AG20443 (cell line): ENCODE data around the gene HSPBP1.

ENCODE experiments used
- DNase-seq: peaks from one replicate; pipeline ENCODE4 v3.0.0; 2012; ENCODE audit warnings: low spot score, mixed read lengths

HSPBP1 gene

DNA sequence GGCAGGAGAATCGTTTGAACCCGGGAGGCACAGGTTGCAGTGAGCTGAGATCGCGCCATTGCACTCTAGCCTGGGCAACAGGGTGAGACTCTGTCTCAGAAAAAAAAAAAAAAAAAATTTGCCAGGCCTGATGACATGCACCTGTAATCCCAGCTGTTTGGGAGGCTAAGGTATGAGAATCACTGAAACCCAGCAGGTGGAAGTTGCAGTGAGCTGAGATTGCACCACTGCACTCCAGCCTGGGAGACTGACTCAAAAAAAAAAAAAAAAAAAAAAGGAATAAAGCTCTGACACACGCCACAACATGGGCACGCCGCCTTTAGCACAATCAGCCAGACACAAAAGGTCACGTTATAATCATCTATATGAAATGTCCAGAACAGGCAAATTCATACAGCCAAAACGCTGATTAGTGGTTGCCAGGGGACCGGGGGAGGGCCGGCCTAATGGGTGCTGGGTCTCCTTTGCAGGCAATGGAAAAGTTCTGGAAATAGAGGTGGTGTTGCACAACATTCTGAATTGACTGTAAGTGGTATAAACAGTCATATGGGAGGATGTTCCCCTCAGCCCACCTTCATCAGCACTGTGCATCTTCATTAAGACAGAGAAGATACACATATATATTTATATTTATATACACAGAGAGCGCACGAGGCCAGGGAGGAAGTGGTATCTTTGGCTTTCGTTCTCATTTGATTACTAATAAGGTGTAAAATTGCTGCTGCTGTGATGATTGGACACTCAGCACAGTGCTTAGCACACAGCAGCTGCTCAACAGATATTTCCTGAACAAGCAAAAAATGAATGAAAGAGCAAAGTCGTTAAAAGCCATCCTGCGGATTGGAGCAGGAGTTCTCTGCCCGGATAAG is 3.8 kb downstream of the HSPBP1 start:
- DNase-seq, result no peak

GRCh38 chr19:55273978-55274707 is 5.8 kb downstream of the HSPBP1 start:
- DNase-seq, result no peak

DNA sequence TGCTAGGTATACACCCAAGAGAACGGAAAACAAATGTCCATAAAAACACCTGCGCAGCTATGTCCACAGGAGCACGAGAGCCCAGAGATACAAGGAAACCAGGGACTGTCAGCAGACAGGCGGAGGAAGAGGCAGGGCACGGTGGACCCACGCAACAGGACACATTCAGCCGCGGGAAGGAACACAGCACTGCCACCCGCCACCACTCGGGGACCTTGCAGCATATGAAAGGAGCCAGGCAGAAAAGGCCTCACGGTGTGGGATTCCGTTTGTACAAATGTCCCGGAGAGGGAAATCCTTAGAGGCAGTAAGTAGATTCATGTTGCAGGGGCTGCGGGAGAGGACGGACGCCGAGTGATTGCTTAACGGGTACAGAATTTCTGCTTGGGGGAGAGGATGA is 7.8 kb downstream of the HSPBP1 start:
- DNase-seq, result no peak

DNA sequence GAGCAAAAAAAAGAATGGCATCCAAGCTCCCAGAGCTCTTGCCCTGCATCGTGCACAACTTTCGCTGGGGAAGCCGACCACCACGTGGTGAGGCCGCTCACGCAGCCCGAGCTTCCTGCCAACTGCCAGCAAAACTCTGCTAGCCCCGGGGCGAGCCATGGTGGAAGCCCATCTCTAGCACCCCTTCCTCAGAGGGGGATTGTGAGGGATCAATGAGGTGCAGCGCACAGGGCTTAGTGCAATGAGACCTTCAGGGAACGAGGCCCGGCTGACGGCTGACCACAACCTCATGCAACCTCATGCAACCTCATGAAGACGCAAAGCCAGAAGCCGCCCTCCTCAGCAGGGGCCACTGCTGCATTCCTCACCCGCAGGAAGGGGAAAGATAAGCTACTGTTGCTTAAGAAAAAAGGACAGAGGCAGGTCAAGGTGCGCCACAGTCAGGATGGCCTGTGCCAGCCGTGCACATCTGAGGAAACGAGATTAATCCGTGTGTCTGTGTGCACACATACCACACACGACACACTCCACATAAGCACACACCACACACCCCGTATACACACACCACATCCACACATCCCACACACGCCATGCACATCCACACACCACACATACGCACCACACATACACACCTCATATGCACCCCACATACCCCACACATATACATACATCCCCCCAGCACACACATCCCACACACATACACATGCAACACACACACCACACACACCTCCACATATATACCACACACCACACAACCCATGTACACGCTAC is 9.6 kb downstream of the HSPBP1 start:
- no peak for DNase-seq

GRCh38 chr19:55269299-55269698 is 10.6 kb downstream of the HSPBP1 start:
- no peak for DNase-seq

GRCh38 chr19:55266840-55267239 is 13.1 kb downstream of the HSPBP1 start:
- no peak for DNase-seq

DNA sequence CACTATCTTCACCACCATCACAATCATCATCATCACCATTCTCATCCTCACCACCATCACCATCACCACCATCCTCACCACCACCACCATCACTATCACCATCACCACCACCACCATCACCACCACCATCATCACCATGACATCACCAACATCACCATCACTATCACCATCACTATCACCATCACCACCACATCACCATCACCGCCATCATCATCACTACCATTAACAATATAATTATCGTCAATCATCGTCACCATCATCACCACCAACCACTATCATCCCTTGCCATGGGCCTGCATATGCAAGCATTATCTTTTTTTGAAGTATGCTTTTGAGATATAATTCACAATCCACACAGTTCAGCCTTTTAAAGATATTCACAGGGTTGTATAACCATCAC is 13.5 kb downstream of the HSPBP1 start:
- DNase-seq, result no peak

GRCh38 chr19:55265723-55266386 is 14.1 kb downstream of the HSPBP1 start:
- DNase-seq, result no peak

GRCh38 chr19:55265173-55265572 is 14.7 kb downstream of the HSPBP1 start:
- DNase-seq, result no peak

- DNase-seq, result no peak
Observed at GRCh38 chr19:55264531-55264930, 15.4 kb downstream of the HSPBP1 start.

DNA sequence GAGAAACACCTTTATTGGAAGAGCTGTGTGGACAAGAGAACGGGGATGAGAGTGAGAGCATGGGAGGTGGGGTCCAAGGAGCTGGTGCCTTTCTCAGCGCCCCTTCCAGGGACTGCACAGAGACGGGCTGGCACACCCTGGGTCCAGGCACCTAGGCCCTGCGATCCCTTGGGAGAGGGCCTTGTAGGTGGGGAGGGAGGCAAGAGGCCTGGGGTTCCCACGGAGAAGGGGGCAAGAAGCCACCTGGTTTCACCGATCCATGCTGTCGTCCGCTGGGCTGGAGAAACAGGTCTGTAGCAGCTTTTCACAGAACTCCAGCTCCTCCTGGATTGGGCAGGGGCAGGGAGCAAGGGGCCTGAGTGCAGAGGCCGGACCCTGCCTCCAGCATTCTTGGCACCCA is 17.6 kb downstream of the HSPBP1 start:
- no peak for DNase-seq

GRCh38 chr19:55261671-55262126 is 18.2 kb downstream of the HSPBP1 start:
- DNase-seq, result no peak

DNA sequence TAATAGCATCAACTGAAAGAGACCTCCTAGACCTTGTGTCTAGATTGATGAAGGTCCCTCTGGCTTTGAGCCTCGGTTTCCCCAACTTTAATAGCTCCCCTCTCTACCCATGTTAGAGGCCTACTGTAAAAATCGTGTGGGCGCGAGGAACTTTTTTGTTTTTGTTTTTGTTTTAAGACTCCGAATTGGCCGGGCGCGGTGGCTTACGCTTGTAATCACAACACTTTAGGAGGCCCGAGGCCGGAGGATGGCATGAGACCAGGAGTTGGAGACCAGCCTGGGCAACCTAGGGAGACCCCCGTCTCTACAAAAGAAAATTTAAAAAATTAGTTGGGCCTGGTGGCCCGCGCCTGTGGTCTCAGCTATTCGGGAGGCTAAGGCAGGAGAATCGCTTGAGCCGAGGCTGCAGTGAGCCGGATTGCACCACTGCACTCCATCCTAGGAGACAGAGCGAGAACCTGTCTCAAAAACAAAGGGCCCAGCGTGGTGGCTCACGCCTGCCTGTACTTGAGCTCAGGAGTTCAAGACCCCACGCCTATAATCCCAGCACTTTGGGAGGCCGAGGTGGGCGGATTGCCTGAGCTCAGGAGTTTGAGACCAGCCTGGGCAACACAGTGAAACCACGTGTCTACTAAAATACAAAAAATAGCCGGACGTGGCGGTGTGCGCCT is 20.2 kb downstream of the HSPBP1 start:
- DNase-seq, result no peak

GRCh38 chr19:55258828-55259539 is 20.9 kb downstream of the HSPBP1 start, which contains the start of gene PPP6R1:
Gene PPP6R1, minus strand, starts transcription at chr19:55259017. Its CDS starts 11,914 bp downstream, at chr19:55247103.
- DNase-seq, result peak; percentile 100

- DNase-seq, result peak; percentile 80
Observed at GRCh38 chr19:55258476-55258827, 21.5 kb downstream of the HSPBP1 start.

DNA sequence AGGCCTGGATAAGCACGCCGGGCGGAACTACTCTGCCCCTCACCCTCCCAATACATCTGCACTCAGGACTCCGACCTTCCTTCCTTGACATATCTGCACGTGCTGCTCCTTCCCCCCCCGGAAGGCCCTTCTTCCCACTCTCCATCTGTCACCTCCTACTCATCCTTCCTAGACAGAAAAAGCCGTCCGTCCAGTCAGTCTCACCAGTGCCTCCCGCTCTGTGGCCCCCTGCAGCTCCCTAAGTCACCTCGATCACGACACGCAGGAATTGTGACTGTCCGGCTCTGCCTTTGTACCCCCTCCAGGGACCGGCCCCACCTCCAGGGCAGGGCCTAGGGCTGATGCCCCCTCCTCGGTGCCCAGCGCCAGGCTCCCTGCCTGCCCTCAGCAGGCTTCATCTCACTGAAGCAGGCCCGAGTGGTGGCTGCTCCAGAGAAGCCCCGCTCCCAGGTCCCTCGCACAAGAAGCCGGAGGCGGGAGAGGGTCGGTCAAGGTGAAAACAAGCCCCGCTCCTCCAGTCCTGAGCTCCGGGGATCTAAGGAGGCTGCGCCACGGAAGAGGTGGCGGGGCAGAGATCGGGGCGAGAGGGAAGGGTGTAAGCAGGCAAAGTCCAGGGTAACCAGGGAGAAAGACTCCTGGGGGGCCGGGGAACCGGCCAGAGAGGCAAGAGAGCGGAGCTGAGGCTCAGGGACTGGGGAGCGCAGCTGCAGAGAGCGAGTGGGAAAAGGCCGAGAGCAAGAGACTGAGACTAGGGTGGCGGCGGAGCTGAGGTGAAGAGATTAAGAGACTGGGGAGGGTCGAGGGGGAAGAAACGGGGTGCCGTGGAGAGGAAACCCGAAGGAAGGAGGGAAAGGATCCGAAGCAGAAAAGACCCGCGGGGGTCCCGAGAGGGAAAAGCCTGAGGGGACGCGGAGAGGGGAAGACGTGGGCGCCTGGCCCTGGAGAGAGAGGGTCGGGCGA is 22.2 kb downstream of the HSPBP1 start:
- peak; percentile 43 for DNase-seq

GRCh38 chr19:55256562-55257460 is 23.1 kb downstream of the HSPBP1 start:
- DNase-seq, result no peak
